T-helper 1 cell treated with Interleukin-12 subunit alpha and Interleukin-12 subunit beta and Interleukin-4 antibody, amounts not matched to agents 30 ng/mL and 1 ng/mL, for 36 hours (primary cell): ENCODE results near the gene PNPLA7. TPM values are rescaled to one million over a fixed set of nuclear protein-coding genes. Genes with fewer than 3 reads are reported as not detected.
"Not testable (repeated sequence)": the region's sequence is repeated elsewhere in the genome, so short reads cannot be mapped to it uniquely, and the experiment has no call there.

Experiments used
- intact Hi-C: fragments of 100-400 bp; cut with micrococcal nuclease; formaldehyde crosslinking; loops from one replicate; pipeline ENCODE4 v1.15.1; 2024
- total RNA-seq: library from RNA; stranded (reverse); gene quantifications from 2 replicates; pipeline ENCODE4 v1.2.3, GENCODE V29; 2022

The PNPLA7 gene
- total RNA-seq, 1 donor from 2014 or later, result 3.5 TPM

DNA sequence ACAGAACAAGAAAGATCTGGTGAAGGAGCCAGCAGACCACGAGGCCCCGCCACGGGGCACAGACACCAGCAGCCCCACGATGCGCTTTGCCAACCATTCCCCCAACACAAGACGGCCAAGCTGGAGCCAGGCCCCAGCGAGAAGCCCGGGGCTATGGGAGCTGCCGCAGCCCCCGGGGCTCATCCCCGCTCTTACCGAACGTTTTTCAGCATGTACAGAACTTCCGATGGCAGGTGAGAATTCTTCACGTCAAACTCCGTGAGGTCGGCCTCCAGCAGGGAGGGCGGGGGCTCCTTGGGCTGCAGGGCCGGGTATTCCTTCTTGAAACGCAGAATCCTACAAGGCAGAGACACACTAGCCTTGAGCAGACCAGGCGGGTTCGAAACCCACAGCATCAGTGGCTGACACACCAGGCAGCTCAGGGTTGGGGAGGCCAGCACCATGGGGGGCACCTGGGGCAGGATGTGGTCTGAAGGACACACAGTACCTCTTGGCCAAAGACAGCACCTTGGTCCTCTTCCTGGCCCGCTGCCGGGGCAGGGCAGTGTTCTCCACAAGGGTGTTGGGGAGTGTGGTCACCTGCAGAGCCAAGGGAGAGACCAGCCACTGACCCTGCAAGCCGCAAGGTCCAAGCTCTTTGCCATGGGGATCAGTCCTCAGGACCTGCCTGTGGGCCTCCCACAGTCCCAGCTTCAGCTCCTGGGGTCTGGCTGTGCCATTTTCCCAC is 6.8 kb downstream of the PNPLA7 start:
- intact Hi-C loops, result no loop called here

DNA sequence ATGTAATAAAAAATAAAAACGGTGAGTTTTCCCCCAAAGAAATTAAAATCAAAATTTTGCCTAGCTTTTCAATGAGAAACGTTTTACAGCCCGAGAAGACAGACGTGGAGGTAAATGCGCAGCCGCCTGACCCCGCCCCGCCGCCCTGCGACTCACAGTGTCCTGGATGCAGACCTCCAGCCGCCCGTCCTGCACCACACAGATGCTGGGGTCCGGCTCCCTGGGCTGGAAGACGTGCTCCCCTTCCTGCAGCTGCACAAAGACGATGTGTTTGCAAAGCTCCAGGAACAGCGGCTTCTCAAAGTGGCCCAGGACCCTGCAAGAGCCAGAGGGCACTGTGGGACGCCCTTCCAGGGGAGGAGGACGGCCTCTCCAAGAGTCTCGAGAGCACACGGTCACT is 7.7 kb downstream of the PNPLA7 start:
- intact Hi-C loops, result no loop called here

DNA sequence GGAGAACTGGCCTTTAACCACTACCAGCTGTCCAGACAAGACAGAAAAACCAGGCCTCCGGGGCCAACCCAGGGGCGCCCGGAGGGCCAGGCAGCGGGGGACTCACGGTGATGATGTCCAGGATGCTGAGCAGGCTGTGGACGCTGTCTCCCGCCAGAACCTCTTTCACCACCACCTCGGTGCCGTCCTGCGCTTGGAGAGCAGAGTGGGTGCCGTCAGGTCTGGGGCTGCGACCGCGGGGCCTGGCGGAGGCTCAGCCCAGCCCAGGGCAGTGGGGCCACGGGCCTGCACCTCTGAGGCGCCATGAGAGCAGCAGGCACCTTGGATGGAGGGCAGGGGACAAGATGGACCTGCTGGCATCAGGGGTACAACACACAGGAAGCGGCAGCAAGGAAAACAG is 9.7 kb downstream of the PNPLA7 start:
- intact Hi-C loops, result no loop called here

DNA sequence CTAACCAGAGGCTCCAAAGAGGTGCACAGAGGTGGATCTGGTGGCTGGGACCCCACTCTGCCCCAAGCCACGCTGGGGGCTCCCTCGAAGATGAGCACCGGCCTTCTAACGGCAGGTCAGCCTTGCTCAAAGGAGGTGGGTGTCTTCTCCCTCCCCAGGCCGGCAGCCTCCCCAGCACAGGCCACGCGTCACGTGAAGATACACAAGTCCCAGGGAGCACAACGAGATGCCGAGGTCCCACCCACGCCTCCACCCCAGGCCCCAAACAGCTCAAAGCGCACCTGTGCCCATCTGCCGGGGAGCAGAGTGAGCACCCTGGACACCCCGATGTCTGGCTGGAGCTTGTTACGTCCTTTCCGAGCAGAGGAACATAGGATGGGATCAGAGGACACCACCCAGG is 12.1 kb downstream of the PNPLA7 start:
- intact Hi-C loops, result loop anchor here (10.0 kb wide), 1 partner anchor 243 kb away; no protein-coding TSS in a partner anchor

DNA sequence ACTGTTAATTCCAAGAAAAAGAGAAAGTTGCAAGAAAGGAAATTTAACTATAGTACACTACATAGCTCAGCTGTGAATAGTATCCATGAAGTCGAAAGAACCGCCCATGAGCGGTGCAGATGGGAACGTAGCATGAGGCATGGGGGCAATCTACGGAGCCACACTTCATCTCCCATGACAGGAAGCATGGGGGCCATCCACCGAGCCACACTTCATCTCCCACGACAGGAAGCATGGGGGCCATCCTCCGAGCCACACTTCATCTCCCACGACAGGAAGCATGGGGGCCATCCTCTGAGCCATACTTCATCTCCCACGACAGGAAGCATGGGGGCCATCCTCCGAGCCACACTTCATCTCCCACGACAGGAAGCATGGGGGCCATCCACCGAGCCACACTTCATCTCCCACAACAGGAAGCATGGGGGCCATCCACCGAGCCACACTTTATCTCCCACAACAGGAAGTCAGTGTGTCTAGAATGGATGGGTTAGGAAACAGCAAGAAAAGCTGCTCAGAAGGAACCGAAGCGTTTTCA is 13.5 kb downstream of the PNPLA7 start:
- intact Hi-C loops, result loop anchor here (10.0 kb wide), 1 partner anchor 242 kb away; no protein-coding TSS in a partner anchor

DNA sequence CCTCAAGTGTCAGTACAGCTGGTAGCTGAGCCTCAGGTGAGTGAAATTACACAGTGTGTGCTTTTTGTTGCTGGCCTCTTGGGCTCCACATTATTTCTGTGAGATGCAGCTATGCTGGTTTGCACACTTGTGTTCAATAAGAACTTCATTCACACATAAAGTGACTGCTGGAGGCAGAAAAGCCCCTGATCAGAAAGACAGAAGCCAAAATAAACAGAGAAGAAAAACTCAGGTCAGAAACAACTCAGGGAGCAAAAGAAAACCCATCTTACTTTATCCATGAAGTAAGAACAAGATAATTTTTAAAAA is 15.1 kb downstream of the PNPLA7 start:
- intact Hi-C loops, result loop anchor here (2.0 to 10.0 kb wide), 2 partner anchors 16 to 240 kb away; partner anchors contain the start of genes MRPL41 and PNPLA7

DNA sequence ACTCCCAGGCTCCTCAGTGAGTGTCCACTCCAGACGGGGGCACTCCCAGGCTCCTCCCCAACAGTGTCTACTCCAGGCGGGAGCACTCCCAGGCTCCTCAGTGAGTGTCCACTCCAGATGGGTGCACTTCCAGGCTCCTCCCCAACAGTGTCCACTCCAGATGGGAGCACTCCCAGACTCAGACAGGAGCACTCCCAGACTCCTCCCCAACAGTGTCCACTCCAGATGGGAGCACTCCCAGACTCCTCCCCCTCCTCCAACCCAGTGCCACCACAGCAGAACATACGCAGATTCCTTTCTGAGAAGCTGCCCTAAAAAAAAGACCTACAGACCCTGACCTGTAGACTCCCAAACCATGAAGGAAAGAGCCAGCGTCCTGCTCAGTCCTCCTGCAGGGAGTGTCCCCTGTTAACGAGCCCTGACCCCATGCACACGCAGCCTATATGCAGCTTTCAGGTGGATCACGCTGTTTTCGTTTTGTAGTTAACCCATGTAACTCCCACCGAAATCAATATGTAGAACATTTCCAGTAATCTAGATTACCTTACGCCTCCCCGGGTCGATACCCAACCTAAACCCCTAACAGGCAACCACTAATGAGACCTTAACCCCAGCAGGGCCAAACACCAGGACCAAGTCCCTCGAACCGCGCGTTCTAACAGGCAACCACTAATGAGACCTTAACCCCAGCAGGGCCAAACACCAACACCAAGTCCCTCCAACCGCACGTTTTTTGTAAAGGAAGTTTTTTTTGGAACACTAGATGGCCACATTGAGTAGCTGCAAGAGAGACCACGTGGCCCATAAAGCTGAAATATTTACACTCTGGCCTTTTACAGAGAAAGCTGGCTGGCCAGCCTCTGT is 15.7 kb downstream of the PNPLA7 start:
- intact Hi-C loops, result loop anchor here (2.0 to 10.0 kb wide), 2 partner anchors 16 to 240 kb away; partner anchors contain the start of genes MRPL41 and PNPLA7

DNA sequence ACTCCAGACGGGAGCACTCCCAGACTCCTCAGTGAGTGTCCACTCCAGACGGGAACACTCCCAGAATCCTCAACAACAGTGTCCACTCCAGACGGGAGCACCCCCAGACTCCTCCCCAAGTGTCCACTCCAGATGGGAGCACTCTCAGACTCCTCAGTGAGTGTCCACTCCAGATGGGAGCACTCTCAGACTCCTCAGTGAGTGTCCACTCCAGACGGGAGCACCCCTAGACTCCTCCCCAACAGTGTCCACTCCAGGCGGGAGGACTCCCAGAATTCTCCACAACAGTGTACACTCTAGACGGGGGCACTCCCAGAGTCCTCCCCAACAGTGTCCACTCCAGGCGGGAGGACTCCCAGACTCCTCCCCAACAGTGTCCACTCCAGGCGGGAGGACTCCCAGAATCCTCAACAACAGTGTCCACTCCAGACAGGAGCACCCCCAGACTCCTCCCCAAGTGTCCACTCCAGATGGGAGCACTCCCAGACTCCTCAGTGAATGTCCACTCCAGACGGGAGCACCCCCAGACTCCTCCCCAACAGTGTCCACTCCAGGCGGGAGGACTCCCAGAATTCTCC is 17.2 kb downstream of the PNPLA7 start:
- intact Hi-C loops, result loop anchor here (10.0 kb wide), 1 partner anchor 238 kb away; no protein-coding TSS in a partner anchor

DNA sequence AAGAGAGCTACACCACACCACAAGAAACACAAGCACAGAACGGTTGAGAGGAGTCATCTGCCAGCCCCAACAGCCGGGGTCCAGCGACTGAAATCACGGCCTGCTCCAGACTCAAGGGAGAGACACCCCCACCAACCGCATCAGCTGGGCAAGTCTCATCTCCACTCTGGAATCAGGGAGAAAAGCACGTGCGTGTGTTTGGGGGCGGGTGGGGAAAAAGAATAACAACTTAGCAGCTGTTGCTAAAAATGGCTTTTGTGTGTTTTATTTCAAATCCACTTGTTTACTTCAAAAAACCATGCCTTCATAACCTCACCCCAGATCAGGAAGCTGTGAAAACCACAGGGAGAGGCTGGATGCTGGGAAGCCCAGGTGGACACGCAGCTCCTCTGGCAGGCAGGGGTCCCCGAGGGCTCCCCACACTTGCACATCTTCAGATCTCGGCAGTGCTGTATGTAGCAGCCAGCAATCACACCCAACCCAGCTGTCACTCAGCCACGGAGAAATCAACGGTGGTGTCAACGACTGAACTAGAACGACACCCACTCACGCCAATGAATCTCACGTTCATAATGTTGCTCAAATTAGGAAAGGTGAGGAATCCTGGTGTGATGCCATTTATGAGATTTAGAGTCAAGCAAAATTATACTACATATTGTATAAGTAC is 19.0 kb downstream of the PNPLA7 start:
- intact Hi-C loops, result loop anchor here (10.0 kb wide), 1 partner anchor 236 kb away; no protein-coding TSS in a partner anchor

DNA sequence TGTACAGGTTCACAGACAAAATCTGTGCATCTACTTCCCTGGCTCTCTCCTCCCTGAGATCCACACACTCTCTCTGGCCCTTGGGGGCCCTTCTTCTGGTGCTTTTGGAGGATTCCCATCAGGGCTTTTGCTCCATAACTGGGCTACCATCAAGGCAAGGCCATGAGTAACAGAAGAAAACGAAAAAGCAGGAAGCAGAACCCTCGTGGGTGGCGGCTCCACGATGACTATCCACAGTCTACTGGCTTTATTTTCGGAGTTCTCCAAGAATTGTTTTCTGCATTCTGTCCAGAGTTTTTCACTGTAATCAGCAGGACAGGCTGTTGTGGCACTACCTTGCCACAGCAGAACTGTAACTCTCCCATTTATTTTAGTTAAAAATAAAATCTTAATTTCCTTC is 19.9 kb downstream of the PNPLA7 start:
- intact Hi-C loops, result loop anchor here (10.0 kb wide), 1 partner anchor 236 kb away; no protein-coding TSS in a partner anchor

DNA sequence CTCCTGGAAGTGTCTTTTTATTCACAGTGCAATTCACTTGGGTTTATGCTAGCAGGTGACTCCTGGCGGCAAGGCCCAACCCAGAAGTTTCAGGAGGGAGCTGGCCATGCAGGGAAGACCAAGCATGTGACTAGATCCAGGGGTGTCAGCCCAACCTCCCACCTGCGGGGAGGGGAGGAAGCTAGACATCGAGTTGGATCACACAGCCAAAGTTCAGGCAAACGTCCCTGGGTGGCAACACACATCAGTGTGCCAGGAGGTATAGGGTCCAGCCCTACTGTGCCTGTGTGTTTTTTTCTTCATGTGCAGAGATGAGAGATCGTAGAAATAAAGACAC is 25.3 kb downstream of the PNPLA7 start:
- intact Hi-C loops, result loop anchor here (5.0 kb wide), 1 partner anchor 103 kb away; the partner anchor contains the start of genes EXD3 and NOXA1

DNA sequence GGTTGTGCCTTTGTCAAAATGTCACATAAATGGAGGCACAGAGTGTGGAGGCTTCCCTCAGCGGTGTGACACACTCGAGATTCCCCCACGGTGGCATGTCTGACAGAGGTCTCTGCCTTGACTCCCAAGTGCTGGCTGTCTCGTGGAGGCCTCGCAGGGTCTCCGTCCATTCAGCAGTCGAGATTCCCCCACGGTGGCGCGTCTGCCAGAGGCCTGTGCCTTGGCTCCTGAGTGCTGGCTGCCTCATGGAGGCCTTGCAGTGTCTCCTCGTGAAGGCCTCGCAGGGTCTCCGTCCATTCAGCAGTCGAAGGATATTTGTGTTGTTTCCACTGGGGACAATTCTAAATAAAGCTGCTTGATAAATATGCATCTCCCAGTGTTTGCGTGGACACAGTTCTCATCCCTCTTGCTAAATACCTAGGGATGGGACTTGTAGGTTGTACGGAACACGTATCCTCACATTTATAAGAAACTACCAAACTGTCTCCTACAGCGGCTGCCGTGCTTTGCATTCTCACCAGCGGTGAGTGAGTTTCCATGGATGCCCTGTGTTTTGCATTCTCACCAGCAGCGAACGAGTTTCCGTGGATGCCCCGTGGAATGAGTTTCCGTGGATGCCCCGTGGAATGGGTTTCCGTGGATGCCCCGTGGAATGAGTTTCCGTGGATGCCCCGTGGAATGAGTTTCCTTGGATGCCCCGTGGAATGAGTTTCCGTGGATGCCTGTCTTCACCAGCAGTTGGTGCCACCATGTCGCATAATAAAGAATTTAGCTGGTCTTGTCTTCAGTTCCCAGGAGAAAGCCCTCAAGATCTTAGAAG is 25.8 kb downstream of the PNPLA7 start:
- intact Hi-C loops, result no loop called here

DNA sequence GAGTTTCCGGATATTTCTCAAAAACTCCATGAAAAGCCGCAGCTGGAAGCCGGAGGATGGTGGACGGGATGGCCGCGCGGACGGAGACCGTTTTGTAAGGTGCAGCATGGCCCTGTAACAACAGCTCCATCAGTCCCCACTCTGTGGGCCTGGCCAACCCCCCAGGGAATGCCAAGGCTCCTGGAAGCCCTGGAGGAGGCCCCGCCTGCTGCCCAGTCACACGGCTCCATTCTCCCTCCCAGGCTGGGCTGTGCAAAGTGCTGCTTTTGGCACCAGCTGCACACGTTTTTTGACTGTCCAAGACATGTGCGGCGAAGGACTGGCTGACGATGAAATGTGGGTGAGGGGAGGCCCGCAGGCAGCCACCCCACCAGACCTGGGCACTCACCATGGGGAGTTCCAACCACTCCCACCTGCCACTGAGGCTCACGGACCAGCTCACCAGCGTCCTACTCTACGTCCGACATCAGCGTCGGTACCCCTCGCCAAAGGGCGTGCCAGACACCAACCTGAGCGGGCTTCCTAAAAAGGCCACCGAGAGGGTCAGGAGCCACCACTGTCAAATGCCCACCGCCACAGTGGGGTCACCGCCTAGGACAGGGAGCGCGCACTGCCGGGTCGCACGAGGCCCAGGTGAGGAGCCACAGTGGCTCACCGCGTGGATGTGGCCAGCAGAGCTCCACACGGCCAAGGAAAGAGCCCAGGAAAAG is 27.3 kb downstream of the PNPLA7 start:
- intact Hi-C loops, result no loop called here

DNA sequence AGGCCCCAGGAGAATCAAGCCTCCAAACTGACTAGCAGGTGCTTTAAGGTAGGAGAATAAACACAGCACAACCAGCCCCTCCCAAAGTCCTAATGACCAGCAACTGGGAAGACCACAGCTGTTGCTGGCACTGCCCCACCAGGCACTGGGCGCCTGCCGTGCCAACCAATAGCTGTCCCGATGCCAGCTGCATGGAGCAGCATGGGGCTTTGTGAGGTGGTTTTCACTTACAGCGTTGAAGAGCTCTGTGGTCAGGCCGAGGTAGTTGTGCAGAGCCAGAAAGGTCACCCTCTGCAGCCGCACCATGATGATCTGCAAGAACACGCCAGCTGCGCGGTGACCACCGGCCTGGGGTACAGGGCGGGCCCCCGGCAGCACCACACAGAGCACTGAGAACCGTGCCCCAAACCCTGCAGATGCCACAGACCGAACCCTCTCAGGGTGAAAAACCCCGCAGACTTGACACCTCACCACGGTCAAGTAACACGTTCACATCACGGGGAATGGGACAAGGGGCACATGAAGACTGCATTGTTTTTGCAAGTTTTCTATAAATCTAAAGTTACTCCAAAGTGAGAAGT is 28.7 kb downstream of the PNPLA7 start:
- intact Hi-C loops, result no loop called here

DNA sequence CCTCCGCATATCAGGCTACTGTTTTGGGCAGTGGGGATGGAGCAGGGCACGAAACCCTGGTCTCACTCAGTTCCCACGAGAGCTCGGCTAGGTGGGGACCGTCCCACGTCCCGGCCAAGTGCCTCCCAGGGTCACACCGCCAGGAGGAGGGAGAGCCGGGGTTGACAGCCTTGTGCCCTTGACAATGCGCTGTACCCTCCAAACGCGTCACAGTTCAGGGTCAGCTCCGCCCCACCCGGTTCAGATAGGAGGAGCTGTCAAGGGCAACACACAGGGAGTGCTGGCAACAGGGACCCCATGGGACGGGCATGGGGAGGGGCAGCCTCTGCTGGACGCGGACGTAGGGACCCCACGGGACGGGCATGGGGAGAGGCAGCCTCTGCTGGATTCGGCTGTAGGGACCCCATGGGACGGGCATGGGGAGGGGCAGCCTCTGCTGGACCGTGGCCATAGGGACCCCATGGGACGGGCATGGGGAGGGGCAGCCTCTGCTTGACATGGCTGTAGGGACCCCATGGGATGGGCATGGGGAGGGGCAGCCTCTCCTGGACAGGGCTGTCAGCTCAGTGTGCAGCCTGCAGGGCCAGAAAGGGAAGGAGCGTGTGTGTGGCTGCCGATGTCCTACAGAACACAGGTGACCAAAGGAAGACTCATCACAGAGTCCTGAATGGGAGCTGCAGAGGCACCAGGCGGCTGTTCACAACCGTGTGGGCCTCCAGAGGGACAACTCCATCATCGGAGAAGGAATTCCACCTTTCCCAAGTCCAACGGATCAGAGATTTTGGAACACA is 29.4 kb downstream of the PNPLA7 start:
- intact Hi-C loops, result no loop called here

DNA sequence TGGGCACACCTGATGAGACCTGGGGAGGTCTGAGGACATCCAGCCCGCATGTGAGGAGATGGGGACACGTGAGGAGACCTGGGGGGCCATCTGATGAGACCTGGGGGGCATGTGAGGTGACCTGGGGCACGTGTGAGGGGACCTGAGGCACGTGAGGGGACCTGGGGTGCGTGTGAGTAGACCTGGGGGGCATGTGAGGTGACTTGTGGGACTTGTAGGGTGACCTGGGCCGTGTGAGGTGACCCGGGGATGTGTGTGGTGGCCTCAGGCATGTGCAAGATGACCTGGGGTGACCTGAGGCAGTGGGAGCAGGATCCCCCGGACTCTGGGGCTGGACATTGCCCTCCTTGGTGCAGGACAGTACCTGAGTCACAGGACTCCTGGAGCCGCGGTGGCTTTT is 30.6 kb downstream of the PNPLA7 start:
- intact Hi-C loops, result no loop called here

DNA sequence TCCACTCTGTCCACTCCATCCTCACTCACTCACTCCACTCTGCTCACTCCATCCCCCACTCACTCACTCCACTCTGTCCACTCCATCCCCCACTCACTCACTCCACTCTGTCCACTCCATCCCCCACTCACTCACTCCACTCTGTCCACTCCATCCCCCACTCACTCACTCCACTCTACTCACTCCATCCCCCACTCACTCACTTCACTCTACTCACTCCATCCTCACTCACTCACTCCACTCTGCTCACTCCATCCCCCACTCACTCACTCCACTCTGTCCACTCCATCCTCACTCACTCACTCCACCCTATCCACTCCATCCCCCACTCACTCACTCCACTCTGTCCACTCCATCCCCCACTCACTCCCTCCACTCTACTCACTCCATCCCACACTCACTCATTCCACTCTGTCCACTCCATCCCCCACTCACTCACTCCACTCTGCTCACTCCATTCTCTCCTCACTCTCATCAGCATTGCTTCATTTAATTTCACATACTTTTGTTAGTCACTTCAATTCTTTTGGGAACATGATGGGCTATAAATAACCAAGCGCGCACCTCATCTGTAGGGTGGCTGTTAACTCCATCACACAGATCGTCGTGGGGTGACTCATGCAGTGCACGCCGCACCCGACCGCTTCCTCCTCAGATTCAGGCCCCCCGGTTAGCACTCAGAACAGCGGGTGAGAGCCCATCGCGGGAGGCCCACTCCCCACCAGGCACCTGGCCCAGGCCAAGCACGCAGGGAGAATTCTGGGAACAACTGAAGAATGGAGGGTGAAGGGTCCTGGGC is 31.3 kb downstream of the PNPLA7 start:
- intact Hi-C loops, result not testable (repeated sequence)
